Tibial nerve (tissue), 4 donors: ENCODE results near the gene IQSEC1. TPM values are rescaled to one million over a fixed set of nuclear protein-coding genes. Genes with fewer than 3 reads are reported as not detected.

ENCODE experiments used
- DNase-seq, 2 donors: peaks; one replicate each; pipeline ENCODE4 v3.0.0-alpha.2; 2019; ENCODE audit warnings: low spot score in 2 of 2
- H3K27ac ChIP-seq, 4 donors: fragments of 200-600 bp; sonication (generic) in 3 of 4; one replicate each; pipeline ENCODE4 v1.5.1; 2017 to 2019; ENCODE audit warnings: mild to moderate bottlenecking in 1 of 4
- H3K27me3 ChIP-seq, 2 donors: fragments of 200-600 bp; sonication (generic) in 1 of 2; one replicate each; pipeline versions ENCODE4 v1.5.1 to v1.6.0; 2017 to 2019
- H3K36me3 ChIP-seq, 3 donors: fragments of 200-600 bp; sonication (generic); one replicate each; pipeline ENCODE4 v1.5.1; 2018 to 2019
- H3K4me1 ChIP-seq, 4 donors: fragments of 200-600 bp; sonication (generic) in 3 of 4; one replicate each; pipeline ENCODE4 v1.5.1; 2017 to 2019
- H3K4me3 ChIP-seq, 4 donors: fragments of 200-600 bp; sonication (generic) in 3 of 4; one replicate each; pipeline ENCODE4 v1.5.1; 2017 to 2019; ENCODE audit warnings: mild to moderate bottlenecking in 1 of 4, moderate library complexity in 1 of 4
- H3K9me3 ChIP-seq, 4 donors: fragments of 200-600 bp; sonication (generic) in 3 of 4; one replicate each; pipeline ENCODE4 v1.5.1; 2017 to 2019
- CTCF ChIP-seq, 5 experiments: fragments of 200-600 bp in 3 of 5; fragments of 450-650 bp in 2 of 5; sonication (generic) in 3 of 5; IDR thresholded peaks; one replicate each; pipeline ENCODE4 v1.5.1; 2016 to 2019; ENCODE audit warnings: antibody characterized with exemption in 5 of 5, mild to moderate bottlenecking in 3 of 5, moderate library complexity in 2 of 5
- EP300 ChIP-seq, 2 donors: sonication (generic); formaldehyde crosslinking; IDR thresholded peaks; one replicate each; pipeline ENCODE4 v1.6.1; 2017; ENCODE audit warnings: antibody characterized with exemption in 2 of 2, mild to moderate bottlenecking in 1 of 2
- POLR2A ChIP-seq, 2 donors: fragments of 450-650 bp; IDR thresholded peaks; one replicate each; pipeline ENCODE4 v1.6.1; 2017; ENCODE audit warnings: antibody characterized with exemption in 2 of 2, mild to moderate bottlenecking in 2 of 2, moderate library complexity in 2 of 2
- WGBS, 2 donors: methylation state at CpG; one replicate each; pipeline ENCODE4 v1.1.5; 2018; 5-methylcytosine and 5-hydroxymethylcytosine counted together
- total RNA-seq, 4 donors: library from RNA; depleted of rRNA; stranded (reverse); fragments of >200 nt; gene quantifications; one replicate each; pipeline ENCODE4 v1.1.0, GENCODE V29; 2016

IQSEC1 gene
- total RNA-seq, 4 donors from 2014 or later = 58.2 to 77.5 (median 68.6) TPM

- H3K27me3 ChIP-seq = no peaks in the 10 kb centered on the region
- no peak overlapping the region for H3K4me3 ChIP-seq
- H3K27ac ChIP-seq = peak overlapping the region in 2 of 4 donors; percentile 6 to 45
- peak in 1 of 2 donors; percentile 46 for DNase-seq
- WGBS, 2 donors = 70 to 82% methylated on average over 15 to 16 of the region's 16 CpGs
- TF ChIP-seq POLR2A (IDR thresholded peaks at IDR 0.05) (no peak), EP300 (IDR thresholded peaks at IDR 0.05) (peak; percentile 30 to 67), CTCF (IDR thresholded peaks at IDR 0.05) (no peak)
- no peaks in the 10 kb centered on the region for H3K36me3 ChIP-seq
- H3K9me3 ChIP-seq = no peaks in the 10 kb centered on the region
- H3K4me1 ChIP-seq = peaks cover 0 to 63% (median 29%) of the 10 kb centered on the region in 4 donors
Observed at GRCh38 chr3:13009132-13009945, 63.9 kb downstream of the IQSEC1 start.

- Histone ChIP-seq H3K9me3 (no peaks in the 10 kb centered on the region), H3K36me3 (no peaks in the 10 kb centered on the region), H3K4me1 (peaks cover 0 to 62% (median 29%) of the 10 kb centered on the region in 4 donors), H3K27ac (no peak overlapping the region), H3K4me3 (no peak overlapping the region), H3K27me3 (no peaks in the 10 kb centered on the region)
- DNase-seq = no peak
- WGBS, 2 donors = 50 to 60% methylated on average over 17 of the region's 17 CpGs
- TF ChIP-seq EP300 (IDR thresholded peaks at IDR 0.05) = no peak
Observed at GRCh38 chr3:13008155-13008995, 64.9 kb downstream of the IQSEC1 start.

- no peak overlapping the region for H3K4me3 ChIP-seq
- 68 to 74% methylated on average over 16 of the region's 16 CpGs for WGBS, 2 donors
Observed at GRCh38 chr3:13007251-13007941, 65.8 kb downstream of the IQSEC1 start.

GRCh38 chr3:13006216-13006990 lies 66.8 kb downstream of the IQSEC1 start:
- no peak for DNase-seq
- Histone ChIP-seq H3K4me3 (no peak overlapping the region), H3K27me3 (no peaks in the 10 kb centered on the region), H3K9me3 (no peaks in the 10 kb centered on the region), H3K27ac (no peak overlapping the region), H3K4me1 (peaks cover 0 to 52% (median 29%) of the 10 kb centered on the region in 4 donors), H3K36me3 (no peaks in the 10 kb centered on the region)
- 87 to 90% methylated on average over 16 to 17 of the region's 17 CpGs for WGBS, 2 donors
- no peak for TF ChIP-seq EP300 (IDR thresholded peaks at IDR 0.05)
- TF ChIP-seq POLR2A (IDR thresholded peaks at IDR 0.05) = no peak
- no peak for TF ChIP-seq CTCF (IDR thresholded peaks at IDR 0.05)

More at GRCh38 chr3:13007251-13007941, 65.8 kb downstream of the IQSEC1 start:
- Histone ChIP-seq H3K27ac (peak overlapping the region in 1 of 4 donors; percentile 16), H3K4me1 (peaks cover 0 to 53% (median 29%) of the 10 kb centered on the region in 4 donors), H3K9me3 (no peaks in the 10 kb centered on the region), H3K27me3 (no peaks in the 10 kb centered on the region), H3K36me3 (no peaks in the 10 kb centered on the region)
- no peak for TF ChIP-seq CTCF (IDR thresholded peaks at IDR 0.05)
- TF ChIP-seq POLR2A (IDR thresholded peaks at IDR 0.05) = no peak
- no peak for TF ChIP-seq EP300 (IDR thresholded peaks at IDR 0.05)
- DNase-seq = no peak

GRCh38 chr3:13005301-13005700 lies 67.9 kb downstream of the IQSEC1 start:
- Histone ChIP-seq H3K9me3 (no peaks in the 10 kb centered on the region), H3K36me3 (no peaks in the 10 kb centered on the region), H3K4me3 (no peak overlapping the region), H3K27me3 (no peaks in the 10 kb centered on the region), H3K4me1 (peaks cover 0 to 43% (median 28%) of the 10 kb centered on the region in 4 donors), H3K27ac (peak overlapping the region in 1 of 4 donors; percentile 32)
- 85% methylated on average over 5 of the region's 5 CpGs for WGBS, 2 donors
- no peak for DNase-seq
- TF ChIP-seq POLR2A (IDR thresholded peaks at IDR 0.05) (no peak), EP300 (IDR thresholded peaks at IDR 0.05) (no peak), CTCF (IDR thresholded peaks at IDR 0.05) (no peak)
